HG03521 (cell line): ENCODE data around the gene CLEC12A.
A peak's percentile ranks its signal among the peaks of the same experiment; 100 is the strongest.
"Not testable (repeated sequence)": the region's sequence is repeated elsewhere in the genome, so short reads cannot be mapped to it uniquely, and the experiment has no call there.

Experiments
- ATAC-seq: cut with Tn5 transposase; IDR thresholded peaks from one replicate; pipeline ENCODE4 v1.9.1; 2021; ENCODE audit warnings: mild to moderate bottlenecking, moderate library complexity; ENCODE audit not compliant: unreplicated experiment

Gene CLEC12A

GRCh38 chr12:9971181-9971580 is at the start of gene CLEC12A:
Gene CLEC12A, plus strand, starts transcription at chr12:9971409. Its CDS starts 188 bp downstream, at chr12:9971597.
- ATAC-seq = no peak

GRCh38 chr12:9922429-9922828 is 48.8 kb upstream of the CLEC12A start:
- ATAC-seq = no peak

GRCh38 chr12:9925705-9926393 is 45.4 kb upstream of the CLEC12A start:
- no peak for ATAC-seq

GRCh38 chr12:9926876-9927275 is 44.3 kb upstream of the CLEC12A start:
- ATAC-seq = no peak

GRCh38 chr12:9928607-9929006 is 42.6 kb upstream of the CLEC12A start:
- ATAC-seq = no peak

GRCh38 chr12:9931245-9931644 is 40.0 kb upstream of the CLEC12A start:
- ATAC-seq = no peak

- ATAC-seq = no peak
Observed at GRCh38 chr12:9932270-9932669, 38.9 kb upstream of the CLEC12A start, which contains the start of gene CLEC2A. Gene CLEC2A, minus strand, starts transcription at chr12:9932370. Its CDS starts 41 bp downstream, at chr12:9932329.

- ATAC-seq = no peak
Observed at GRCh38 chr12:9933958-9934357, 37.3 kb upstream of the CLEC12A start.

GRCh38 chr12:9935026-9935425 is 36.2 kb upstream of the CLEC12A start:
- no peak for ATAC-seq

GRCh38 chr12:9936591-9936990 is 34.6 kb upstream of the CLEC12A start:
- no peak for ATAC-seq

- ATAC-seq = no peak
Observed at GRCh38 chr12:9940375-9940774, 30.8 kb upstream of the CLEC12A start.

- no peak for ATAC-seq
Observed at GRCh38 chr12:9941838-9942237, 29.4 kb upstream of the CLEC12A start.

- ATAC-seq = no peak
Observed at GRCh38 chr12:9943240-9943639, 28.0 kb upstream of the CLEC12A start.

- no peak for ATAC-seq
Observed at GRCh38 chr12:9944391-9944790, 26.8 kb upstream of the CLEC12A start.

GRCh38 chr12:9947674-9948073 is 23.5 kb upstream of the CLEC12A start:
- no peak for ATAC-seq

GRCh38 chr12:9948606-9949296 is 22.5 kb upstream of the CLEC12A start:
- peak; percentile 93 for ATAC-seq

- ATAC-seq = no peak
Observed at GRCh38 chr12:9951026-9951675, 20.1 kb upstream of the CLEC12A start.

- not testable (repeated sequence) for ATAC-seq
Observed at GRCh38 chr12:9952954-9953729, 18.1 kb upstream of the CLEC12A start.

GRCh38 chr12:9957834-9958233 is 13.4 kb upstream of the CLEC12A start:
- no peak for ATAC-seq

- ATAC-seq = no peak
Observed at GRCh38 chr12:9960590-9960989, 10.6 kb upstream of the CLEC12A start.

- peak; percentile 77 for ATAC-seq
Observed at GRCh38 chr12:9961106-9961505, 10.1 kb upstream of the CLEC12A start.
